Measurements from ENCODE around the gene GRN. TPM values are rescaled to one million over a fixed set of nuclear protein-coding genes. Genes with fewer than 3 reads are reported as not detected.

Gene GRN
- total RNA-seq, 1 experiment from 2014 or later = 206 TPM

DNA sequence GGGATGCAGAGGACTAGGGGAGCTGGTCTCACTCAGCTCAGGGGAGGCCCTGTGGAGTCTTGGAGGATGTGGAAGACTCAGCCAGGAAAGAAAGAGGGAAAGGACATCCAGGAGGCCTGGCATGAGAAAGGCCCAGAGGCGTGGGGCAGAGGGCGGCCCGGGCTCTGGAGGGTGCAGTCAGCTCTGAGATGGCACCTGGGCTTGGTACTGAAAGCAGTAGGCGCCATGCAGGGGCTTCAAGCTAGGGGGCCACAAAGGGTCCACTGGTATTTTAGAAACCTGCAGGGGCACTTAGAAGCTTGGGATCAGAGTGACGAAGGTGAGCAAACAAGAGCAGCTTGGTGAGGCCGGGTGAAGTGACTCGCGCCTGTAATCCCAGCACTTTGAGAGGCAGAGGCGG lies 13.0 kb downstream of the GRN start:
- intact Hi-C loops (cut with micrococcal nuclease) = no loop called here
- ATAC-seq (no peak), DNase-seq (ENCODE audit: low read depth, low spot score) (no peak)
- POLR2A ChIA-PET = interaction anchor here (1.0 kb wide), 1 partner anchor 12 kb away, joined by 3 read pairs; no protein-coding TSS in a partner anchor
- Histone ChIP-seq H3K9me3 (ENCODE audit: control insufficient read depth in 1 of 2, insufficient read depth in 1 of 2, low read depth in 1 of 2, low read length in 2 of 2) (no peaks in the 10 kb centered on the region), H3K4me1 (ENCODE audit: control insufficient read depth in 1 of 2, insufficient read depth in 2 of 2, low read length in 2 of 2) (peaks cover 2 to 21% of the 10 kb centered on the region in 2 experiments; a peak in 3 of 4 replicates), H3K4me2 (ENCODE audit: low read length) (no peak overlapping the region), H4K20me1 (ENCODE audit: insufficient read depth) (no peaks in the 10 kb centered on the region), H3K36me3 (ENCODE audit: control insufficient read depth in 1 of 2, insufficient read depth in 2 of 2, low read length in 2 of 2) (no peaks in the 10 kb centered on the region; a peak in 1 of 4 replicates), H3K9me2 (ENCODE audit: insufficient read depth) (no peaks in the 10 kb centered on the region), H3K27ac (ENCODE audit: low read depth, low read length) (no peak overlapping the region), H2AFZ (ENCODE audit: low read depth, low read length, poor library complexity, severe bottlenecking) (no peak overlapping the region), H3K4me3 (replicated peaks in 1 of 2; ENCODE audit: low read depth in 1 of 2, low read length in 2 of 2) (no peak overlapping the region), H3K27me3 (ENCODE audit: insufficient read depth, low read length) (no peaks in the 10 kb centered on the region), H3K79me2 (ENCODE audit: insufficient read depth, low read length) (no peaks in the 10 kb centered on the region), H3K9ac (ENCODE audit: low read length) (no peak overlapping the region)
- no TSS peak for BruUV-seq (replicated peaks)
- TF ChIP-seq, protein P1, sequence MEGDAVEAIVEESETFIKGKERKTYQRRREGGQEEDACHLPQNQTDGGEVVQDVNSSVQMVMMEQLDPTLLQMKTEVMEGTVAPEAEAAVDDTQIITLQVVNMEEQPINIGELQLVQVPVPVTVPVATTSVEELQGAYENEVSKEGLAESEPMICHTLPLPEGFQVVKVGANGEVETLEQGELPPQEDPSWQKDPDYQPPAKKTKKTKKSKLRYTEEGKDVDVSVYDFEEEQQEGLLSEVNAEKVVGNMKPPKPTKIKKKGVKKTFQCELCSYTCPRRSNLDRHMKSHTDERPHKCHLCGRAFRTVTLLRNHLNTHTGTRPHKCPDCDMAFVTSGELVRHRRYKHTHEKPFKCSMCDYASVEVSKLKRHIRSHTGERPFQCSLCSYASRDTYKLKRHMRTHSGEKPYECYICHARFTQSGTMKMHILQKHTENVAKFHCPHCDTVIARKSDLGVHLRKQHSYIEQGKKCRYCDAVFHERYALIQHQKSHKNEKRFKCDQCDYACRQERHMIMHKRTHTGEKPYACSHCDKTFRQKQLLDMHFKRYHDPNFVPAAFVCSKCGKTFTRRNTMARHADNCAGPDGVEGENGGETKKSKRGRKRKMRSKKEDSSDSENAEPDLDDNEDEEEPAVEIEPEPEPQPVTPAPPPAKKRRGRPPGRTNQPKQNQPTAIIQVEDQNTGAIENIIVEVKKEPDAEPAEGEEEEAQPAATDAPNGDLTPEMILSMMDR (IDR thresholded peaks at IDR 0.05 in 2 of 3, conservative IDR thresholded peaks at IDR 0.05 in 1 of 3; ENCODE audit: borderline replicate concordance in 1 of 3, insufficient read depth in 1 of 3, low read depth in 2 of 3, low read length in 2 of 3) = no peak
- TF ChIP-seq, protein P2, sequence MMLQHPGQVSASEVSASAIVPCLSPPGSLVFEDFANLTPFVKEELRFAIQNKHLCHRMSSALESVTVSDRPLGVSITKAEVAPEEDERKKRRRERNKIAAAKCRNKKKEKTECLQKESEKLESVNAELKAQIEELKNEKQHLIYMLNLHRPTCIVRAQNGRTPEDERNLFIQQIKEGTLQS (IDR thresholded peaks at IDR 0.05) = no peak
- TF ChIP-seq POLR2A (IDR thresholded peaks at IDR 0.05; ENCODE audit: borderline replicate concordance, extremely low read depth, insufficient read depth, insufficient read length) (no peak), EZH2phosphoT487 (IDR thresholded peaks at IDR 0.05; ENCODE audit: borderline replicate concordance) (no peak), JUND (IDR thresholded peaks at IDR 0.05) (no peak), ELF1 (IDR thresholded peaks at IDR 0.05; ENCODE audit: borderline replicate concordance, low read depth) (no peak)
- CTCF ChIA-PET = interaction anchor here (1.2 kb wide), 1 partner anchor 27 kb away, joined by 4 read pairs; no protein-coding TSS in a partner anchor
- RAD21 ChIA-PET (ENCODE audit: low non-redundant PET in 1 of 2, low total read pairs in 2 of 2, uncharacterized antibody in 2 of 2, unreplicated experiment in 2 of 2) = no interaction called here

DNA sequence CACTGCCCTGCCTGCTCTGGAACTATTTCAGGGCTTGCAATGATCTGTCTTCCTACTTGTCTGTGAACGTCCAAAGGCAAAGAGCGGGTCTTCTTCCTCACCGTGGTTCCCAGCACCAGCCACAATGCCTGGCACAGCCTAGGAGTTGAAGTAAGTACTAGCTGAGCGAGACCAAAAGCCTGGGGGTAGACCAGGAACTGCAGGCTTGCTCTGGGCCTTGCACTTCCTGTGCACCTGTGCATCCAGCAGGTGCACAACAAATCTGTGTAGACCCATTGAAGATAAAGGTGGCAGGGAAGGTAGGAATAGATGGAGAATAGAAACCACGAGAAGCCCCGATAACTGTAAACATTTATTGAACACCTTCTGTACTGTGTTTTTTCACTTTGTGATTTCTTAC lies 13.9 kb downstream of the GRN start:
- intact Hi-C loops (cut with micrococcal nuclease) = no loop called here
- Histone ChIP-seq H3K9me3 (ENCODE audit: control insufficient read depth in 1 of 2, insufficient read depth in 1 of 2, low read depth in 1 of 2, low read length in 2 of 2) (no peaks in the 10 kb centered on the region), H3K27ac (ENCODE audit: low read depth, low read length) (no peak overlapping the region), H4K20me1 (ENCODE audit: insufficient read depth) (no peaks in the 10 kb centered on the region), H2AFZ (ENCODE audit: low read depth, low read length, poor library complexity, severe bottlenecking) (no peak overlapping the region), H3K4me3 (replicated peaks in 1 of 2; ENCODE audit: low read depth in 1 of 2, low read length in 2 of 2) (no peak overlapping the region), H3K9ac (ENCODE audit: low read length) (no peak overlapping the region), H3K9me2 (ENCODE audit: insufficient read depth) (no peaks in the 10 kb centered on the region), H3K27me3 (ENCODE audit: insufficient read depth, low read length) (no peaks in the 10 kb centered on the region), H3K4me1 (ENCODE audit: control insufficient read depth in 1 of 2, insufficient read depth in 2 of 2, low read length in 2 of 2) (peaks cover 4 to 25% of the 10 kb centered on the region in 2 experiments; a peak in 3 of 4 replicates), H3K36me3 (ENCODE audit: control insufficient read depth in 1 of 2, insufficient read depth in 2 of 2, low read length in 2 of 2) (no peaks in the 10 kb centered on the region; a peak in 1 of 4 replicates), H3K79me2 (ENCODE audit: insufficient read depth, low read length) (no peaks in the 10 kb centered on the region), H3K4me2 (ENCODE audit: low read length) (no peak overlapping the region)
- BruUV-seq (replicated peaks) = no TSS peak
- ATAC-seq = no peak
- no peak for DNase-seq (ENCODE audit: low read depth, low spot score)
- ChIA-PET POLR2A (interaction anchor here (1.0 kb wide), 1 partner anchor 191 kb away, joined by 4 read pairs; no protein-coding TSS in a partner anchor), RAD21 (ENCODE audit: low non-redundant PET in 1 of 2, low total read pairs in 2 of 2, uncharacterized antibody in 2 of 2, unreplicated experiment in 2 of 2) (no interaction called here), CTCF (interaction anchor here (1.0 kb wide), 1 partner anchor 13 kb away, joined by 3 read pairs; no protein-coding TSS in a partner anchor)
- TF ChIP-seq EZH2 (IDR thresholded peaks at IDR 0.05) (no peak), JUND (IDR thresholded peaks at IDR 0.05) (no peak), SP1 (IDR thresholded peaks at IDR 0.05; ENCODE audit: low read depth) (no peak), ELF1 (IDR thresholded peaks at IDR 0.05; ENCODE audit: borderline replicate concordance, low read depth) (no peak), SIN3A (IDR thresholded peaks at IDR 0.05; ENCODE audit: low read depth) (no peak), POLR2AphosphoS5 (IDR thresholded peaks at IDR 0.05; ENCODE audit: low read depth, low read length) (no peak), ZFX (IDR thresholded peaks at IDR 0.05) (no peak)
- TF ChIP-seq, protein P1 (IDR thresholded peaks at IDR 0.05 in 2 of 3, conservative IDR thresholded peaks at IDR 0.05 in 1 of 3; ENCODE audit: borderline replicate concordance in 1 of 3, insufficient read depth in 1 of 3, low read depth in 2 of 3, low read length in 2 of 3) = no peak
- TF ChIP-seq, protein P3, sequence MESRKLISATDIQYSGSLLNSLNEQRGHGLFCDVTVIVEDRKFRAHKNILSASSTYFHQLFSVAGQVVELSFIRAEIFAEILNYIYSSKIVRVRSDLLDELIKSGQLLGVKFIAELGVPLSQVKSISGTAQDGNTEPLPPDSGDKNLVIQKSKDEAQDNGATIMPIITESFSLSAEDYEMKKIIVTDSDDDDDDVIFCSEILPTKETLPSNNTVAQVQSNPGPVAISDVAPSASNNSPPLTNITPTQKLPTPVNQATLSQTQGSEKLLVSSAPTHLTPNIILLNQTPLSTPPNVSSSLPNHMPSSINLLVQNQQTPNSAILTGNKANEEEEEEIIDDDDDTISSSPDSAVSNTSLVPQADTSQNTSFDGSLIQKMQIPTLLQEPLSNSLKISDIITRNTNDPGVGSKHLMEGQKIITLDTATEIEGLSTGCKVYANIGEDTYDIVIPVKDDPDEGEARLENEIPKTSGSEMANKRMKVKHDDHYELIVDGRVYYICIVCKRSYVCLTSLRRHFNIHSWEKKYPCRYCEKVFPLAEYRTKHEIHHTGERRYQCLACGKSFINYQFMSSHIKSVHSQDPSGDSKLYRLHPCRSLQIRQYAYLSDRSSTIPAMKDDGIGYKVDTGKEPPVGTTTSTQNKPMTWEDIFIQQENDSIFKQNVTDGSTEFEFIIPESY (IDR thresholded peaks at IDR 0.05; ENCODE audit: extremely low read depth, insufficient replicate concordance, low read length) = no peak
- TF ChIP-seq, protein P2 (IDR thresholded peaks at IDR 0.05) = no peak

Measured in HCT116 (cell line).